GM12892 (cell line): ENCODE measurements around the gene ARHGEF9.

Source experiments
- POLR2A ChIP-seq: IDR thresholded peaks from 2 replicates; pipeline ENCODE4 v1.6.1; 2011; ENCODE audit warnings: low read depth, low read length, control low read depth
- TAF1 ChIP-seq: IDR thresholded peaks from 2 replicates; pipeline ENCODE4 v1.6.1; 2011; ENCODE audit warnings: low read depth, mild to moderate bottlenecking, control low read depth, low read length, borderline replicate concordance

DNA sequence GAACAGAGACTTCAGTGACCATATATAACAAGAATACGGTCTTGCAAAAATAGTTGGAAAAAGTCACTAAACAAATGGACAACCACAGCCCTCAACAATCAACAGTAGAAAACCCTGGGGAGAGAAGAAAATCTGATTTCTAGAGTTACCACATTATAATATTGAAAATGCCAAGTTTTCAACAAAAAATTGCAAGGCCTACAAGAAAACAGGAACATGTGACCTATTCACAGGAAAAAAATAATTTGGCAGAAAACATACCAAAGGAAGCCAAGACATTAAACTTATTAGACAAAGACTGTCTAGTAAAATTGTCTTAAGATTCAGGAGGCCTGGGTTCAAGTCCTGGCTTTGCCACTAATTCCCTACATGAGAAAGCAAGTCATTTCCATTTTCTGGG lies 64.7 kb downstream of the ARHGEF9 start:
- TF ChIP-seq POLR2A (no peak), TAF1 (no peak)
